Measurements from ENCODE around the gene SLC26A9. TPM values are rescaled to one million over a fixed set of nuclear protein-coding genes. Genes with fewer than 3 reads are reported as not detected.

SLC26A9 gene
- polyA plus RNA-seq, 1 of the 3 experiments (the other 2 are of a cell fraction) = not detected

DNA sequence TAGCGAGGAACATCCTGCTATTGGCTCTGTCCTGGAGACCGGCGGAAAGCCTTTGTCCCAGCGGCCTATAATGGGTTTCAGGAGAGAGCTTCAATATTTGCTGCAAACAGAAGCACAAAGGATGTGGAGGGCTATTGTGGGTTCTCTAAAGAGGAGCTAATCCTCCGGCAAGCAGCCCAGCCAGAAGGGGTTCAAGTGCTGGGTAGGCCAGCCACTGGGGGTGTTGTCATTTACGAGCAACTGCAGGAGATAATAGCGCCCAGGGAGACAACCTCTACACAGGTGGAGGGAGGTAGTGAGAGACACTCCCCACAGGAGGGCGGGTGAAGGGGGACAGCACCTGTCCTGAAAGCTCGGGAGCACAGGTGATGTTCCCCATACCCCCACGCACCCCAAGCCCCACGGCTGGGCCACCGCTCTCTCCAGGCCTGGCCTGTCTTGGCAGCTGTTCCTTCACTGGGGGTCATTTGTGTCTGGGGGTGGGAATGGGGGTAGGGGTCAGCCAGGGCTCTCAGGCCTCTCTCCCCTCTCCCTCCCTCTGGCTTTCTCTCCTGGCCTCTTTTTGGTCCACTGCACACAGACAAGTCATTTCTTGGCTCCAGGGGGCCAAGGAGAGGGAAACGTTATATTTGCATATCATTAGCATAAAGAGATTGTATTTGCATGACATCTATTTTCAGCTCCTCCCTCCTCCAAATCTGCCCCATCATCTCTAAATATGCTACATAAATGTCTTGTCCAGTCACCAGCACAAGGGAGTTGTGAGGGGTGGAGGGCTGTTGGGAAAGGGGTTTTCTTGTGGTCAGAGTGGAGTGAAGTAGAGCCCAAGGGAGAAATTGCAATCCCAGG lies 22.0 kb upstream of the SLC26A9 start:
- no peak for TF ChIP-seq POLR2AphosphoS5 (IDR thresholded peaks at IDR 0.05; ENCODE audit: low read depth, low read length)
- no peak for TF ChIP-seq EP300 (IDR thresholded peaks at IDR 0.05; ENCODE audit: borderline replicate concordance in 1 of 2, low read depth in 1 of 2, low read length in 1 of 2)
- no peak for TF ChIP-seq MEF2A (IDR thresholded peaks at IDR 0.05; ENCODE audit: borderline replicate concordance, low read depth)
- no peak for TF ChIP-seq FOXM1 (IDR thresholded peaks at IDR 0.05; ENCODE audit: low read depth)
- no peak for TF ChIP-seq FOXJ3 (CRISPR knock-in tag; IDR thresholded peaks at IDR 0.05)
- TF ChIP-seq PBX3 (IDR thresholded peaks at IDR 0.05) = no peak
- TF ChIP-seq GABPA (IDR thresholded peaks at IDR 0.05; ENCODE audit: low read depth) = no peak
- TF ChIP-seq YY1 (IDR thresholded peaks at IDR 0.05; ENCODE audit: low read depth) = no peak
- TF ChIP-seq MAX (IDR thresholded peaks at IDR 0.05; ENCODE audit: low read depth) = no peak
- TF ChIP-seq RFX5 (IDR thresholded peaks at IDR 0.05; ENCODE audit: low read length) = no peak
- no peak for TF ChIP-seq IRF3 (IDR thresholded peaks at IDR 0.05; ENCODE audit: low read depth, low read length)
- TF ChIP-seq ELF1 (IDR thresholded peaks at IDR 0.05) = no peak
- TF ChIP-seq RAD21 (IDR thresholded peaks at IDR 0.05; ENCODE audit: low read length) = no peak
- no peak for TF ChIP-seq TAF1 (IDR thresholded peaks at IDR 0.05; ENCODE audit: borderline replicate concordance, low read depth, low read length)
- no peak for TF ChIP-seq TCF12 (IDR thresholded peaks at IDR 0.05)
- no peak for TF ChIP-seq NFIC (IDR thresholded peaks at IDR 0.05; ENCODE audit: borderline replicate concordance)
- TF ChIP-seq, protein P1, sequence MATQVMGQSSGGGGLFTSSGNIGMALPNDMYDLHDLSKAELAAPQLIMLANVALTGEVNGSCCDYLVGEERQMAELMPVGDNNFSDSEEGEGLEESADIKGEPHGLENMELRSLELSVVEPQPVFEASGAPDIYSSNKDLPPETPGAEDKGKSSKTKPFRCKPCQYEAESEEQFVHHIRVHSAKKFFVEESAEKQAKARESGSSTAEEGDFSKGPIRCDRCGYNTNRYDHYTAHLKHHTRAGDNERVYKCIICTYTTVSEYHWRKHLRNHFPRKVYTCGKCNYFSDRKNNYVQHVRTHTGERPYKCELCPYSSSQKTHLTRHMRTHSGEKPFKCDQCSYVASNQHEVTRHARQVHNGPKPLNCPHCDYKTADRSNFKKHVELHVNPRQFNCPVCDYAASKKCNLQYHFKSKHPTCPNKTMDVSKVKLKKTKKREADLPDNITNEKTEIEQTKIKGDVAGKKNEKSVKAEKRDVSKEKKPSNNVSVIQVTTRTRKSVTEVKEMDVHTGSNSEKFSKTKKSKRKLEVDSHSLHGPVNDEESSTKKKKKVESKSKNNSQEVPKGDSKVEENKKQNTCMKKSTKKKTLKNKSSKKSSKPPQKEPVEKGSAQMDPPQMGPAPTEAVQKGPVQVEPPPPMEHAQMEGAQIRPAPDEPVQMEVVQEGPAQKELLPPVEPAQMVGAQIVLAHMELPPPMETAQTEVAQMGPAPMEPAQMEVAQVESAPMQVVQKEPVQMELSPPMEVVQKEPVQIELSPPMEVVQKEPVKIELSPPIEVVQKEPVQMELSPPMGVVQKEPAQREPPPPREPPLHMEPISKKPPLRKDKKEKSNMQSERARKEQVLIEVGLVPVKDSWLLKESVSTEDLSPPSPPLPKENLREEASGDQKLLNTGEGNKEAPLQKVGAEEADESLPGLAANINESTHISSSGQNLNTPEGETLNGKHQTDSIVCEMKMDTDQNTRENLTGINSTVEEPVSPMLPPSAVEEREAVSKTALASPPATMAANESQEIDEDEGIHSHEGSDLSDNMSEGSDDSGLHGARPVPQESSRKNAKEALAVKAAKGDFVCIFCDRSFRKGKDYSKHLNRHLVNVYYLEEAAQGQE (IDR thresholded peaks at IDR 0.05; ENCODE audit: low read depth, low read length) = no peak
- no peaks in the 10 kb centered on the region for H3K9me3 ChIP-seq
- no peaks in the 10 kb centered on the region for H3K4me1 ChIP-seq (ENCODE audit: control insufficient read depth in 1 of 2, insufficient read depth in 2 of 2, low read depth in 1 of 2, low read length in 1 of 2)
- H3K9ac ChIP-seq = no peak overlapping the region
- H3K36me3 ChIP-seq (replicated peaks in 1 of 2; ENCODE audit: control insufficient read depth in 1 of 2, insufficient read depth in 2 of 2, low read length in 1 of 2) = no peaks in the 10 kb centered on the region
- no peaks in the 10 kb centered on the region for H3F3A ChIP-seq (replicated peaks; ENCODE audit: insufficient read depth)
- H3K27me3 ChIP-seq (ENCODE audit: insufficient read depth) = peaks cover 14% of the 10 kb centered on the region; the same call in 1 of the 2 replicates
- H4K20me1 ChIP-seq (ENCODE audit: insufficient read depth) = no peaks in the 10 kb centered on the region
- ChIA-PET POLR2A (no interaction called here), CTCF (interaction anchor here (1.9 to 6.3 kb wide), 2 partner anchors 12 to 173 kb away, joined by 9 to 62 read pairs; no protein-coding TSS in a partner anchor)
- no peaks in the 10 kb centered on the region for H3K79me2 ChIP-seq (ENCODE audit: insufficient read depth)
- no peaks in the 10 kb centered on the region for H3K9me2 ChIP-seq
- H3K4me3 ChIP-seq (ENCODE audit: low read depth in 2 of 2, low read length in 1 of 2) = no peak overlapping the region
- no peak overlapping the region for H3K27ac ChIP-seq (ENCODE audit: low read depth in 2 of 2, low read length in 1 of 2)
- DNase-seq = no peak
- whole genome bisulfite sequencing (ENCODE audit: low lambda C conversion rate) = 81% methylated on average over 8 of the region's 13 CpGs
- no peak overlapping the region for H2AFZ ChIP-seq (ENCODE audit: low read depth)
- H3K4me2 ChIP-seq = no peak overlapping the region
